Measurements from ENCODE around the gene CD300H.
"Not testable (repeated sequence)": the region's sequence is repeated elsewhere in the genome, so short reads cannot be mapped to it uniquely, and the experiment has no call there.

Gene CD300H

DNA sequence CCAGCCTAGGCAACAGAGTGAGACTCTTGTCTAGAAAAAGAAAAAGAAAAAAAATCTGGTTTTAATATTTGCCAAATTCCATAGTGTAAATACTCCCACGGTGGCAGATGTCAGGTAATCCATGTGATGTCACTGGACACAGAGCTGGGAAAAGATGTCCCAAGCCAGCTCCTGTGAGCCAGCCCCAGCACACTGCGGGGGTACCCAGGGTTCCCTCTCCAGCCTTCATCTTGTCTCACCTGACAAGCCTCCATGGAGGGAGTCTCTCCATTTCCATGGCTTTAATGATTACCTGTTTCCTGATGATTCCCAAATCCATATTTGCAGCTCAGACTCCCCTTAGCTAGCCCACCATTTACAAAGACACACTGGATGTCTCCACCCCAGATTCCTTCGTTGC, 40.6 kb downstream of the CD300H start:
- no peak for DNase-seq (ENCODE audit: low read depth in 3 of 3)

DNA sequence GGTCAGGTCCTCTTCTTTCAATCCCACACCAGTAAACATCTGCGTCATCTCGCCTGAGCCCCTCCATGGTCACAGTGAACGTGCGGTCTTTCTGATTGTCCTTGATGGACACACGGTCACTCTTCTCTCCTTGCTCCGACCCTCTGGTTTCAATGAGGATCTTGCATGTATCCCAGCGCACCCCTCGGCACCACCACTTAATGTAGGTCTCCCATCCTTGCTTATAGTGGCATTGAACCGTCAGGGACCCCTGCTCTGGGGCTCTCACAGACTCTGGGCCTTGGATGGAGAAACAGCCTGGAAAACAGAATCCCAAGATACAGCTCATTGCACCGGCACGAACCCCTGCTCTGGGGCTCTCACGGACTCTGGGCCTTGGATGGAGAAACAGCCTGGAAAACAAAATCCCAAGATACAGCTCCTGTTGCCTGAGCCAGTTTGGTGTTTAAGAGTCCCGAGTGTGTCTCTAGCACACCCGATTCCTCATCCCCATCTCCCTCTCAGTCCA, 41.5 kb downstream of the CD300H start:
- no peak for DNase-seq (ENCODE audit: low read depth in 3 of 3)

DNA sequence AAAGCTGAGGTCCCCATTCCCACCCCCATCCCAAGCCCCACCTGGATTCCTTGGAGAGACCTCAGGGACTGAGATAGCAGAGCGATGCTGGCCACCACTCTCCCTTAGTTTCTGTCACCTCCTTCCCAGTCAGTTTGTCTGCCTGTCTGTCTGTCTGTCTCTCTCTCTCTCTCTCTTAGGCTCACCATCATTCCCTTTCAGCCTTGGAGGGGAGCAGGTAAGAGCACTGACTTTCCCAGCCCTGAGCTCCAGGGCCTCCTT, 41.9 kb downstream of the CD300H start:
- DNase-seq (ENCODE audit: low read depth in 3 of 3) = no peak

DNA sequence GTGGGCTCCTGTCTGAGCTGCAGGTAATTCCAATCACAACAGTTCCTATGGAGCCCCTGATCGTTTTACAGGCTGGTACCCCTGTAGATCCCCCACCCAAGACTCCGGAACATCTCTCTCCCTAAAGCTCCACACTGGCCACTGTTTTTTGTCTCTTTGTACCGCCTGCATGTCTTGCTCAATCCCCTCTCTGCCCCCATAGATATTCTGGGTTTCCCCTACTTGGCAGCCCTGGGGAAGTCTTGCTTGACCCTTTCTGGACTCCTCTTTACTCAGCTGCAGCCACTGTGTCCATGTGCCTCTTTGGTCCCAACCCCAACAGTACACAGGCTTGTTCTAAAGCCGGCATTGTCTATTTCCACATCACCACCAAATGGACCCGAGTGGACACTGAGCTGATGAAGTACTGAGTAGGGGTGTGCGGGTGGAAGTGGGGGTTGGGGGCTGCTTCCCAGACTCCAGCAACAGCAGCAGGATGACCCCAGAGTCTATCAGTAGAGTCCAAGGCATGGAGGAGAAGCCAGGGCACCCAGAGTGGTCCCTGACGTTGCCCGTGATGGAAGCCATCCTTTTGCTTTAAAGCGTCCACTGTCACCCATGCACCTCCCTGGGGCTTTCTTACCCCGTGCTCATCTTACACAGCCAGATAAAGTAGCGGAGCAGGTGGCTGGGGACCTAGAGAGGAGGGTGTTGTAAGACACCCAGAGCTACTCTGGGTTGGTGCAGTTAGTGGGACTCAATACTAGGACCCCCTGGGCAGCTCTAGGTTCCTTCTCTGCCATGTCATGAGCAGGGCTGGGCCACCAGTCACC, 42.5 kb downstream of the CD300H start:
- no peak for DNase-seq (ENCODE audit: low read depth in 3 of 3)

DNA sequence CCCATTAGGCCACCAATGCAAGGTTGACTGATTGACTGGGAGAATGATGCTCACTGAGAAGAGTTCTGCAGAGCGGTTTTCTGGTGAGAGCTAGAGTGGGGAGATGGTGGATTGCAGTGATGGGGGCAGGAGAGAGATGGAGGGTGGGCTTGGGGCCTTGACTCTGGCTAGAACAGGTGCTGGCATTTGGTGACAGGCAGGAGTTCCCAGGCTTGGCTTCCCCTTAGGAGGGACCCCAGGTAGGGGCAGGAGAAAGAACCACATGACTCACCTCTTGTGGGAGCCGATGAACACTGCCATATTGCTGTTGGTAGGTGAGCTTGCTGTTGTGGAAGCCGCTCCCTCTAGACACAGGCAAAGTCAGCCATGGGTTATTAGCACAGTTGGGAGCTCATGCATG, 44.0 kb downstream of the CD300H start:
- DNase-seq (ENCODE audit: low read depth in 3 of 3) = no peak

DNA sequence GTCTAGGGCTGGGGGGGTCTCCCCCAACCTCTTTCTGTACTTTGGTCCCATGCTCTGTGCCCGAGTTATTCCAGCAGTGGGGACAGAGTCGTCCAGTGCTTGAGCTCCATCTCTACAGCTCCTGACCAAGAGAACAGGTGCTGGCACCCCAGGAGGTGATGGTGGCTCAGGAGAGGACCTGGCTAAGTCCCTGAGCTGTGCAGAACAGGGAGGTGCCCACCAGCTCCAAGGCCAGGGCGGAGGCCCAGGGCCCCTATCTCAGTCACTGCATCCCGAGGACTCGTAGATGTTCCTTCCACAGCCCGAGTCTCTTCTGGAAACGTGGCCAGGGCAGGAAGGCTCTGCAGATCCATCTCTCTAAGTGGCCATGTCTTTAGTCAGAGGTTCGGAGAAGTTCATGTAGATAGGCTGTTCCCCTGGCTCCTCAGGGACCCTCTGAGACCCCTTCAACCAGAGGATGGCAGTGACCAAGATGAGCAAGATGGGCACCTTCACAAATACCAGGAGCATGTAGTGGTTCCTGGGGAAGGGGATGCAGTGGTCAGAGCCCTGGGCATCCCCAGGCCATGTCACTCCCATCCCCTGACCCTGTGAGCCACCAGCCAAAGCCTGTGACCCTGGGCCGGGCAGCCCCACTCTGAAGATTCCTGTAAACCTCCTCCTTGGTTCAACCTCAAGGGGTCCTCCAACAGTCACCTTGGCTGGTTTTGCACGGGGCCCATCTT, 44.8 kb downstream of the CD300H start:
- DNase-seq (ENCODE audit: low read depth in 3 of 3) = no peak

DNA sequence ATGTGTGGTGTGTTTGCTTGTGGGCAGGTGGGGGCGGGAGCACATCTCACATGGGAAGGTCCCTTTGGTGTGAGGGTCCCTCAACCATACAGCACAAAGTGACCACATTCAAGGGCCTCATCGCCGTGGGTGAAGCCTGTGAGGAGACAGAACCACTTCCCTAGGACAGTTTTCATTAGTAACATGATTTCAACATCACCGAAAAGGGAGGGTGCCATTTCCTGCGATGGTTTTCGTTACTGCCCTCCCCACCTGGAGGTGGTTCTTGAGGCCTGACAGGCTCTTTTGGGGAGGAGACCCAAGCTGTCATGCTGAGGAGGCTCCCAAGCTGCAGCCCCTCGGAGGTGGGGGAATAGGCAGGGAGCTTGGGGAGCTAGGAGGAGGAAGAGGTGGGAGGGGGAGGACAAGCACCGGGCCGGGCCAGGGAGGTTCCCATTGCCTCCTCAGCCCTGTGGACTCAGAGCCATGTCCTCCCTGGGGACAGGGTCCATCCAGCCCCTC, 45.6 kb downstream of the CD300H start:
- no peak for DNase-seq (ENCODE audit: low read depth in 3 of 3)

DNA sequence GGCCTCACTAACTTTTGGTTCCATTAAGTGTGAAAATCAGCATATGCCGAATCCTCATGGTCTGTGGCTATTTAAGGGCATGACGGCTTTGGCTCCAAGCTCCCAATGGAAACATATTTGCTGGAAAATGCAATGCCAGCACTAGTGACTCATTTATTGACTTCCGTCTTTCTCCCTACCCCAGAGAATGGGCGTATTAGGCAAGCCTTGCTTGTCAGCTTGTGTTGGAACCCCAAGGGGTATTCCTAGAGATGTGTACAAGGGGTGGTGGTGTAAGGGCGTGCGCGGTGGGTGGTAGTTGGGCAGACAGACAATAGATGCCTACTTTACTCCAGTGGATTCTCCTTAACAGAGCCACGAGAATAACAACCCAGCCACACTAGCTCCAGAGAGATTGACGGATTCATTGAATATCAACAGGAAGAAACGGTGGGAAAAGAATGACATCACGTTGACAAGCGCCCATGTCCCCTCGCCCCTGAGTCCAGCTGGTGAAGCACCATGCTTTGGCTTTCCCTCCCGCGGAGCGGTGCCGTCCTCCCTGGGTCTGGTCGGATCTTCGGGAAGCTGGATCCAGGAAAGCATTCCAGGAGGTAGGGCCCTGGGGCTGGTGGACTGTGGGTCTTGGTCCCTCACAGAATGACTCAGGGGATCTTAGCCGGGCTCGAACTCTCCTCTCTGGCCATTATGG, 46.4 kb downstream of the CD300H start:
- no peak for DNase-seq (ENCODE audit: low read depth in 3 of 3)

DNA sequence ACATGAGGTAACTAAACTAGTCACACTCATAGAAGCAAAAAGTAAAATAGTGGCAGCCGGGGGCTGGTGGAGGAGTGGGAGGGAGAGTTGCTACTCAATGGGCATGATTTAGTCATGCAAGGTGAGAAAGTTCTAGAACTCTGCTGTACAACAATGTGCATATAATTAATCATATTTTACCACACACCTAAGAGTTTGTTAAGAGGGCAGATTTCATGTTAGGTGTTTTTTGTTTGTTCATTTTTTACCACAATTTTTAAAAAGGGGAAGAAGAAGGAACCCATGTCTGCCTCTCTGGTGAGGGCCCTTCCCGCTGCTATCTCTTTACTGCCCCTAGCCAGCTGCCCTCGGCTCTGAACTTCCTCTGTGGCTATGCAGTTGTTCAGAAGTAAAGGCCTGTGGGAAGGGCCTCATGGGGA, 47.3 kb downstream of the CD300H start:
- no peak for DNase-seq (ENCODE audit: low read depth in 3 of 3)

DNA sequence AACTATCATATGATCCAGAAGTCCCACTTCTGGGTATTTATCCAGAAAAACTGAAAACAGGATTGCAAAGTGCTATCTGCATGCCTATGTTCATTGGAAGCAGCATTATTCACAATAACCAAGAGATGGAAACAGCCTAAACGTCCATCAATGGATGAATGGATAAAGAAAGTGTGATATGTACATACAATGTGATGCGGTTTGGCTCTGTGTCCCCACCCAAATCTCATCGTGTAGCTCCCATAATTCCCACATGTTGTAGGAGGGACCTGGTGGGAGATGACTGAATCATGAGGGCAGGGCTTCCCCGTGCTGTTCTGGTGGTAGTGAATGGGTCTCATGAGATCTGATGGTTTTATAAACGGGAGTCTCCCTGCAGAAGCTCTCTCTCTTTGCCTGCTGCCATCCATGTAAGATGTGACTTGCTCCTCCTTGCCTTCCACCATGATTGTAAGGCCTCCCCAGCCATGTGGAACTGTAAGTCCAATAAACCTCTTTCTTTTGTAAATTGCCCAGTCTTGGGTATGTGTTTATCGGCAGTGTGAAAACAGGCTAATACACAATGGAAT, 48.8 kb downstream of the CD300H start:
- DNase-seq (ENCODE audit: low read depth in 3 of 3) = not testable (repeated sequence)

DNA sequence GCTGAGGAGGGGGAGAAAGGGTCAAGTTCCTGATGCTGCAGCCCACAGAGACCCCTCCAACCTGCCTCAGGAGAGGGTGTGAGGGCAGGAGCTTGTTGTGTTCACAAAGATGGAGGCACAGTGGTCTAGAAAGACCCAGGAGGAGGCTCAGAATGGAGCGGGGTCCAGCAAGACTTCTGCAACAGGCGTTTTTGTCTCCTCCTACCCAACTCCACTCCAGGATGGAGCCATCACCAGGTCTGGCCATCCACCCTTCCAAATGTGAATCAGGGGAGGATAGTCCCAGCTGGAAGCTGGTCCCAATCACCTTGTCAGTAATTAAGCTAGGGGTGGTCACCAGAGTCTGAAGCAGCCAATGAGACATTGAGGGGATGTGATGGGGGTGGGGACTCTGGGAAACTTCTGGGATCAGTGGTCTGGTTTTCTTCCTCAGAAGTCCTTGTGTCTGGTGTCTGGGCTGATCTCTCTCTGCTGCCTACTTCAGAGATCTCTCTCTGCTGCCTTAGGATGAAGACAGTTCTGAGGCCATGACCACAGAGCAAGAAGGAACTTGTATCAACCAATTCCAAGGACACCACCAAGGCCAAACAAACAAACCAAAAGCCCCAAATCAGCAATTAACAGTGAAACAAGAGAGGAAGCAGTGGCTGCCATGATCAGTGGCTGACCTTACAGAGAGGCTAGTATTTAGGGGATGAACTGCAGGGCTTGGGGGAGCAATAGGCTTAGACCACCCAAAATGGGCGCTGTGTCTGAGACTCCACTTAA, 50.6 kb downstream of the CD300H start:
- no peak for DNase-seq (ENCODE audit: low read depth in 3 of 3)

DNA sequence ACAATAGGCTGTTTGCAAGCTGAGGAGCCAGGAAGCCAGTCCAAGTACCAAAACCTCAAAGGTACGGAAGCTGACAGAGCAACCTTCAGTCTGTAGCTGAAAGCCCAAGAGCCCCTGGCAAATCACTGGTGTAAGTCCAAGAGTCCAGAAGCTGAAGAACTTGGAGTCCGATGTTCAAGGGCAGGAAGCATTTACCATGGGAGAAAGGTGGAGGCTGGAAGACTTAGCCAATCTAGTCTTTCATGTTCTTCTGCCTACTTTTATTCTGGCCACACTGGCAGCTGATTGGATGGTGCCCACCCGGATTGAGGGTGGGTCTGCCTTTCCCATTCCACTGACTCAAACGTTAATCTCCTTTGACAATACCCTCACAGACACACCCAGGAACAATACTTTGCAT, 51.4 kb downstream of the CD300H start:
- DNase-seq (ENCODE audit: low read depth in 3 of 3) = no peak

DNA sequence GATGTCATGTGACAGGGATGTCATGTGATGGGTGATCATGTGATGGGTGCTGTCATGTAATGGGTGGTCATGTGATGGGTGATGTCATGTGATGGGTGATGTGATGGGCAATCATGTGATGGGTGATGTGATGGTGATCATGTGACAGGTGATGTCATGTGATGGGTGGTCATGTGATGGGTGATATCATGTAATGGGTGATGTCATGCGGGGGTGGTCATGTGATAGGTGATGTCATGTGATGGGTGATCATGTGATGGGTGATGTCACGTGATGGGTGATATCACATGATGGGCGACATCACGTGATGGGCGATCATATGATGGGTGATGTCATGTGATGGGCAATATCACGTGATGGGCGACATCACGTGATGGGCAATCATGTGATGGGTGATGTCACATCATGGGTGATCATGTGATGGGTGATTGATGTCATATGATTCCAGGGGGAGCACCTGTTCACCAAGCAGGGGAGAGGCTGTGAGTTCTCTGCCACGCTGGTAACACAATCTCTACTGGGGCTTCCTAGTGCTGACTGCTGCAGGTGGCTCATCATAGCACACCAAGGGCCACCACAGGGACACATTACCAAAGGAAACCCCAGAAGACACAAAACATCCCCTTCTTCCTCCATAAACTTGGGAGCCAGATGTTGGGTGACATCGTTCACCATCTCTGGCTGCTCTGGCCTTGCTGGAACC, 52.5 kb downstream of the CD300H start:
- peak in 1 of 3 experiments; percentile 24 for DNase-seq (ENCODE audit: low read depth in 3 of 3)

DNA sequence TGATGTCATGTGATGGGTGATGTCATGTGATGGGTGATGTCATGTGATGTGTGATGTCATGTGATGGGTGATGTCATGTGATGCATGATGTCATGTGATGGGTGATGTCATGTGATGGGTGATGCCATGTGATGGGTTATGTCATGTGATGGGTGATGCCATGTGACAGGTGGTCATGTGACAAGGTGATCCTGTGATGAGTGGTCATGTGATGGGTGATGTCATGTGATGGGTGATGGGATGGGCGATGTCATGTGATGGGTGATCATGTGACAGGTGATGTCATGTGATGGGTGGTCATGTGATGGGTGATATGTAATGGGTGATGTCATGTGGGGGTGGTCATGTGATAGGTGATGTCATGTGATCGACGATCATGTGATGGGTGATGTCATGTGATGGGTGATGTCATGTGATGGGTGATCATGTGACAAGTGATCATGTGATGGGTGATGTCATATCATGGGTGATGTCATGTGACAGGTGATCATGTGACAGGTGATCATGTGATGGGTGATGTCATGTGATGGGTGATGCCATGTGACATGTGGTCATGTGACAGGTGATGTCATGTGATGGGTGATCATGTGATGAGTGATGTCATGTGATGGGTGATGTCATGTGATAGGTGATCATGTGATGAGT, 53.2 kb downstream of the CD300H start:
- peak in 2 of 3 experiments; percentile 12 to 21 for DNase-seq (ENCODE audit: low read depth in 3 of 3)

DNA sequence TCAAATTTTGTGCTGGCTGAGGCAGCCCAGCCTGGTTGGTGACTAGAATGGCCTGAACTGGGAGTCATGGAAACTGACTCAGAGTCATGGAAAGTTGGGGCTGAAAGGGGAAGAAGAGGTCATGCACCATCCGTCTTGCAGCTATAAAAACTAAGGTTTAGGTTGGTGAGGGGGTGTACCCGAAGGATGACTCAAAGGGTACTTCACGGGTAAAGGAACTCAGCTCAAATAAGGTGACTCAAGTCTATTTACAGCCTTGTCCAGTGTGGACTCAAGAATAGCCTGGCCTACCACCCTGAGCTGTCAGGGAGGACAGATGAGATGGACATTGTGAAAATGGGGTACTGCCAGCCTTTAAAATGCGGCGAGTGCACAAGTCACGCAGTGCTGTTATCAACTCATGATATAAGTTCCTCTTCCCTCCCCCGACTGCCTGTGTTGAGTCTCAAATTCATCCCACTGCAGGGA, 54.7 kb downstream of the CD300H start:
- peak in 2 of 3 experiments; percentile 23 to 50 for DNase-seq (ENCODE audit: low read depth in 3 of 3)

DNA sequence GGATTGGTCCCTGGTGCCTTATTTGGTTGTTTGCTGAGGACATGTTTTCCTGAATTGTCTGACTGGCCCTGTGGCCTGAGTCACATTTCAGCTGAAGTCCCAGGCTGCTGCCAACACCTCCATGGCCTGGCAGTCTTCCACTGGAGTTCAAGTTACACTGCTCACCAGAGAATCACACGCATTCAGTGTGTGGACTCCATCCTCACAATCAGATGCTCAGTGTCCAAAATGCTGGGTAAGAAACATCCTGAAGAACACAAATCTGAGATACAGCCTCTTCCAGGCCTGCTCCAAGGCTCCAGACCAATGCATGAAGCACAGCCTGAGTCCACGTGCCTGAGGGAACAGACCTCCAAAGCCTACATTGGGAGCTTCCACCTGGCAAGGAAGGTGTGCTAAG, 55.3 kb downstream of the CD300H start:
- DNase-seq (ENCODE audit: low read depth in 3 of 3) = no peak

All from stimulated activated CD4-positive, alpha-beta T cell treated with anti-CD3 and anti-CD28 coated beads, TNF-alpha, amount 100 ng/mL, for 24 hours (primary cell).